Measurements from ENCODE around the gene PTPN13.

The PTPN13 gene

DNA sequence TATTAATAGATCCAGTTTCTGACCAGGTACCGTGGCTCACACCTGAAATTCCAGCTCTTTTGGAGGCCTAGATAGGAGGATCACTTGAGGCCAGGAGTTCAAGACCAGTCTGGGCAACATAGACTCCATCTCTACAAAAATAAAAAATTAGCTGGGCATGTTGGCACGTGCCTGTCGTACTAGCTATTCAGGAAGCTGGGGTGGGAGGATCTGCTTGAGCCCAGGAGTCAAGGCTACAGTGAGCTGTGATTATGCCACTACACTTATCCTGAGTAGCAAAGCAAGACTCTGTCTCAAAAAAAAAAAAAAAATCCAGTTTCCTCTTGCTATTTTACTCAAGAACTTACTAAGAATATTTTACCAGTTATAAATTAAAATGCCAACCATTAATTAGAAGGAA lies 163.4 kb downstream of the PTPN13 start:
- Histone ChIP-seq H3K79me2 (ENCODE audit: control insufficient read depth, low read length) (no peaks in the 10 kb centered on the region), H3K36me3 (ENCODE audit: control insufficient read depth, low read length) (no peaks in the 10 kb centered on the region), H3K4me2 (ENCODE audit: low read length) (no peak overlapping the region), H4K20me1 (ENCODE audit: control insufficient read depth, insufficient read depth, low read depth, low read length) (no peaks in the 10 kb centered on the region), H3K4me1 (ENCODE audit: control insufficient read depth, low read length) (no peaks in the 10 kb centered on the region), H3K9me2 (replicated peaks; ENCODE audit: control insufficient read depth, low read length) (no peaks in the 10 kb centered on the region), H3K27ac (ENCODE audit: low read depth, low read length) (no peak overlapping the region), H3K27me3 (ENCODE audit: control insufficient read depth, low read length) (peaks cover 13% of the 10 kb centered on the region), H3K4me3 (ENCODE audit: low read length) (no peak overlapping the region), H3F3A (ENCODE audit: control insufficient read depth, insufficient read depth) (no peaks in the 10 kb centered on the region), H3K9me3 (ENCODE audit: control insufficient read depth, insufficient read depth, low read length) (no peaks in the 10 kb centered on the region)
- TF ChIP-seq, protein P1, sequence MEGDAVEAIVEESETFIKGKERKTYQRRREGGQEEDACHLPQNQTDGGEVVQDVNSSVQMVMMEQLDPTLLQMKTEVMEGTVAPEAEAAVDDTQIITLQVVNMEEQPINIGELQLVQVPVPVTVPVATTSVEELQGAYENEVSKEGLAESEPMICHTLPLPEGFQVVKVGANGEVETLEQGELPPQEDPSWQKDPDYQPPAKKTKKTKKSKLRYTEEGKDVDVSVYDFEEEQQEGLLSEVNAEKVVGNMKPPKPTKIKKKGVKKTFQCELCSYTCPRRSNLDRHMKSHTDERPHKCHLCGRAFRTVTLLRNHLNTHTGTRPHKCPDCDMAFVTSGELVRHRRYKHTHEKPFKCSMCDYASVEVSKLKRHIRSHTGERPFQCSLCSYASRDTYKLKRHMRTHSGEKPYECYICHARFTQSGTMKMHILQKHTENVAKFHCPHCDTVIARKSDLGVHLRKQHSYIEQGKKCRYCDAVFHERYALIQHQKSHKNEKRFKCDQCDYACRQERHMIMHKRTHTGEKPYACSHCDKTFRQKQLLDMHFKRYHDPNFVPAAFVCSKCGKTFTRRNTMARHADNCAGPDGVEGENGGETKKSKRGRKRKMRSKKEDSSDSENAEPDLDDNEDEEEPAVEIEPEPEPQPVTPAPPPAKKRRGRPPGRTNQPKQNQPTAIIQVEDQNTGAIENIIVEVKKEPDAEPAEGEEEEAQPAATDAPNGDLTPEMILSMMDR (IDR thresholded peaks at IDR 0.05; ENCODE audit: low read depth, low read length, poor library complexity, severe bottlenecking), result no peak
- no peak for TF ChIP-seq EZH2phosphoT487 (IDR thresholded peaks at IDR 0.05; ENCODE audit: borderline replicate concordance, low read length)

DNA sequence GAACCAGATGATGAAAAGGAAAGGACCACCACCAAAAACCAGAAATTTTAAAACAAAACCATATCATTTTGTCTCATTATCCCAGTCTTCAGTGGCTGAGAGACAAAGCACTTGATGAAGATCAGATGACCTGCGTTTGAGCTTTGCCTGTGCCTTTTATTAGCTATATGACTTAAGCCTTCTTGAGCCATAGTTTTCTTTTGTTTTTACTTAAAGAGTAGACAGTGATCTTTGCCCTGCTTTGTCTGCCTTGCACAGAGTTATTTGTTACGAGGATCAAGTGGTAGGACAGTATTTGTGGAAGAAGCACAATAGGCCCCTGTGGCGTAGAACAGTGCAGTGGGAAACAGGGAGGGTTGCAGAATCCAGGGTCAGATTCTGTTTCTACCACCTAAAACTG lies 165.2 kb downstream of the PTPN13 start:
- Histone ChIP-seq H3K4me2 (ENCODE audit: low read length) (no peak overlapping the region), H3K27me3 (ENCODE audit: control insufficient read depth, low read length) (peaks cover 9% of the 10 kb centered on the region; the same call in 1 of the 2 replicates), H3K27ac (ENCODE audit: low read depth, low read length) (no peak overlapping the region), H3K4me3 (ENCODE audit: low read length) (no peak overlapping the region), H4K20me1 (ENCODE audit: control insufficient read depth, insufficient read depth, low read depth, low read length) (no peaks in the 10 kb centered on the region), H3K9me3 (ENCODE audit: control insufficient read depth, insufficient read depth, low read length) (no peaks in the 10 kb centered on the region), H3K4me1 (ENCODE audit: control insufficient read depth, low read length) (no peaks in the 10 kb centered on the region), H3K79me2 (ENCODE audit: control insufficient read depth, low read length) (no peaks in the 10 kb centered on the region), H3K36me3 (ENCODE audit: control insufficient read depth, low read length) (no peaks in the 10 kb centered on the region), H3K9me2 (replicated peaks; ENCODE audit: control insufficient read depth, low read length) (no peaks in the 10 kb centered on the region), H3F3A (ENCODE audit: control insufficient read depth, insufficient read depth) (no peaks in the 10 kb centered on the region)
- TF ChIP-seq, protein P1 (IDR thresholded peaks at IDR 0.05; ENCODE audit: low read depth, low read length, poor library complexity, severe bottlenecking), result no peak
- TF ChIP-seq EZH2phosphoT487 (IDR thresholded peaks at IDR 0.05; ENCODE audit: borderline replicate concordance, low read length), result no peak

DNA sequence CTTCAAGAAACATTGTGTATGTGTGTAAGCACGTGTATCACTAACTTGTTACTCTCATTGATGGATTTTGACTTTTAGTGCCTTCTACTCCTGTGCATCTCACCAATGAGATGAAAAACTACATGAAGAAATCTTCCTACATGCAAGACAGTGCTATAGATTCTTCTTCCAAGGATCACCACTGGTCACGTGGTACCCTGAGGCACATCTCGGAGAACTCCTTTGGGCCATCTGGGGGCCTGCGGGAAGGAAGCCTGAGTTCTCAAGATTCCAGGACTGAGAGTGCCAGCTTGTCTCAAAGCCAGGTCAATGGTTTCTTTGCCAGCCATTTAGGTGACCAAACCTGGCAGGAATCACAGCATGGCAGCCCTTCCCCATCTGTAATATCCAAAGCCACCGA lies 168.5 kb downstream of the PTPN13 start:
- Histone ChIP-seq H3K4me3 (ENCODE audit: low read length) (no peak overlapping the region), H3K27ac (ENCODE audit: low read depth, low read length) (no peak overlapping the region), H3K4me2 (ENCODE audit: low read length) (no peak overlapping the region), H3K79me2 (ENCODE audit: control insufficient read depth, low read length) (no peaks in the 10 kb centered on the region), H3K9me3 (ENCODE audit: control insufficient read depth, insufficient read depth, low read length) (no peaks in the 10 kb centered on the region), H3K27me3 (ENCODE audit: control insufficient read depth, low read length) (no peaks in the 10 kb centered on the region), H3F3A (ENCODE audit: control insufficient read depth, insufficient read depth) (no peaks in the 10 kb centered on the region), H4K20me1 (ENCODE audit: control insufficient read depth, insufficient read depth, low read depth, low read length) (no peaks in the 10 kb centered on the region), H3K36me3 (ENCODE audit: control insufficient read depth, low read length) (no peaks in the 10 kb centered on the region), H3K4me1 (ENCODE audit: control insufficient read depth, low read length) (no peaks in the 10 kb centered on the region), H3K9me2 (replicated peaks; ENCODE audit: control insufficient read depth, low read length) (no peaks in the 10 kb centered on the region)
- TF ChIP-seq, protein P1 (IDR thresholded peaks at IDR 0.05; ENCODE audit: low read depth, low read length, poor library complexity, severe bottlenecking), result no peak
- no peak for TF ChIP-seq EZH2phosphoT487 (IDR thresholded peaks at IDR 0.05; ENCODE audit: borderline replicate concordance, low read length)

DNA sequence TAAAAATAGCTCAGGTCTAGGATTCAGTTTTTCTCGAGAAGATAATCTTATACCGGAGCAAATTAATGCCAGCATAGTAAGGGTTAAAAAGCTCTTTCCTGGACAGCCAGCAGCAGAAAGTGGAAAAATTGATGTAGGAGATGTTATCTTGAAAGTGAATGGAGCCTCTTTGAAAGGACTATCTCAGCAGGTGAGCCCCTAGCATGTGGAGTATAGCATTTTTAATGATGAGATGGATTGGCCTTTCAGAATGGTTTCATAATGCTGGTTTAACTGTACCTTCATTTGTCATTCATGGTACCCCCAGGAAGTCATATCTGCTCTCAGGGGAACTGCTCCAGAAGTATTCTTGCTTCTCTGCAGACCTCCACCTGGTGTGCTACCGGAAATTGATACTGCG lies 175.7 kb downstream of the PTPN13 start:
- Histone ChIP-seq H3K27ac (ENCODE audit: low read depth, low read length) (no peak overlapping the region), H3K36me3 (ENCODE audit: control insufficient read depth, low read length) (no peaks in the 10 kb centered on the region), H3F3A (ENCODE audit: control insufficient read depth, insufficient read depth) (no peaks in the 10 kb centered on the region), H3K27me3 (ENCODE audit: control insufficient read depth, low read length) (peaks cover 7% of the 10 kb centered on the region), H3K4me3 (ENCODE audit: low read length) (no peak overlapping the region), H3K4me2 (ENCODE audit: low read length) (no peak overlapping the region), H3K79me2 (ENCODE audit: control insufficient read depth, low read length) (no peaks in the 10 kb centered on the region), H3K9me3 (ENCODE audit: control insufficient read depth, insufficient read depth, low read length) (no peaks in the 10 kb centered on the region), H3K9me2 (replicated peaks; ENCODE audit: control insufficient read depth, low read length) (no peaks in the 10 kb centered on the region), H3K4me1 (ENCODE audit: control insufficient read depth, low read length) (no peaks in the 10 kb centered on the region), H4K20me1 (ENCODE audit: control insufficient read depth, insufficient read depth, low read depth, low read length) (no peaks in the 10 kb centered on the region)
- no peak for TF ChIP-seq EZH2phosphoT487 (IDR thresholded peaks at IDR 0.05; ENCODE audit: borderline replicate concordance, low read length)
- TF ChIP-seq, protein P1 (IDR thresholded peaks at IDR 0.05; ENCODE audit: low read depth, low read length, poor library complexity, severe bottlenecking), result no peak

Measured in DOHH2 (cell line).